GM18870 (cell line): ENCODE results near the gene KMT2A.
A peak's percentile ranks its signal among the peaks of the same experiment; 100 is the strongest.
"Not testable (repeated sequence)": the region's sequence is repeated elsewhere in the genome, so short reads cannot be mapped to it uniquely, and the experiment has no call there.

Source experiments
- ATAC-seq: cut with Tn5 transposase; IDR thresholded peaks from one replicate; pipeline ENCODE4 v1.9.1; 2021; ENCODE audit warnings: moderate library complexity; ENCODE audit not compliant: unreplicated experiment

Gene KMT2A

GRCh38 chr11:118434553-118435289 is 1.6 kb upstream of the KMT2A start:
- no peak for ATAC-seq

- ATAC-seq = no peak
These were observed 901 bp upstream of the KMT2A start for GRCh38 chr11:118435290-118435892.

DNA sequence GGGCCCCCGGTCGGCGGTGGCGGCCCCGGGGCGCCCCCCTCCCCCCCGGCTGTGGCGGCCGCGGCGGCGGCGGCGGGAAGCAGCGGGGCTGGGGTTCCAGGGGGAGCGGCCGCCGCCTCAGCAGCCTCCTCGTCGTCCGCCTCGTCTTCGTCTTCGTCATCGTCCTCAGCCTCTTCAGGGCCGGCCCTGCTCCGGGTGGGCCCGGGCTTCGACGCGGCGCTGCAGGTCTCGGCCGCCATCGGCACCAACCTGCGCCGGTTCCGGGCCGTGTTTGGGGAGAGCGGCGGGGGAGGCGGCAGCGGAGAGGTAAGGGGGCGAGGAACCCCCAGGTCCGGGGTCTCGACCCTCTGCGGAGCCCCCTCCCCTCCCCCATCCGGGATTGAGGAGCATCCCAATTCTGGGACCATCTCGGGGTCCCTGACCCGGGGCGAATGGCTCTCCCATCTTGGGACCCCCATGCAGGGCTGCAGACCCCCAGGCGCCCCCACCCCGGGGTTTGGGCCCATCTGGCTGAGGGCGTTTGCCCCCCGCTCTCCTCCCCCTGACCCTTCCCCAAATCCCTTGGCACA is 431 bp downstream of the KMT2A start:
- ATAC-seq = no peak

GRCh38 chr11:118437208-118438125 is 1.2 kb downstream of the KMT2A start:
- ATAC-seq = no peak

GRCh38 chr11:118438314-118438931 is 2.1 kb downstream of the KMT2A start:
- no peak for ATAC-seq

- no peak for ATAC-seq
These were observed 3.4 kb downstream of the KMT2A start for GRCh38 chr11:118439646-118440045.

DNA sequence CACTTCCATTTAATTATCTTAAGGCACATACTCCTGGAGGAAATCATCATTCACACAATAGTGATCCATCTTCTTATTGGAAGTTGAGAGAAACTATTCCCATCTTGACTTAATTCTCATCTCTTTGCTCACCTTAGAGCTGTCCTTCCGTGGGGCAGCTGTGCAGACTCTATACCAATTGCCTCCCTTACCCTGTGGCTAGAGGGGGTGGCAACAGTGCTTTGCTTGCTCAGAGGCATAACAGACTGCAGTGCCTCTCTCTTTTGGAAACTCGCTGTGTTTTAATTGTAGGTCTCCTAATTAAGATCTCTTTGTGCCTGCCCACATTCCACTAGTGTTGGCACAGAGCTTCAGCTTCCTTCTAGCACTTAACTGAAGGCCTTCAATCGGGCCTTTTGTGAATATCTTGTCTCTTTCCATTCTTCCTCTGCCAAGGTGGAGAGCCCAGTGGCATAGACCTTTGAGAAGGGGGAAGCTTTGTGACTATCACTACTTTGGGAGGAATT is 5.5 kb downstream of the KMT2A start:
- no peak for ATAC-seq

GRCh38 chr11:118442301-118442700 is 6.0 kb downstream of the KMT2A start:
- no peak for ATAC-seq

- no peak for ATAC-seq
These were observed 6.8 kb downstream of the KMT2A start for GRCh38 chr11:118442908-118443589.

- peak; percentile 46 for ATAC-seq
These were observed 7.4 kb downstream of the KMT2A start for GRCh38 chr11:118443590-118444218.

DNA sequence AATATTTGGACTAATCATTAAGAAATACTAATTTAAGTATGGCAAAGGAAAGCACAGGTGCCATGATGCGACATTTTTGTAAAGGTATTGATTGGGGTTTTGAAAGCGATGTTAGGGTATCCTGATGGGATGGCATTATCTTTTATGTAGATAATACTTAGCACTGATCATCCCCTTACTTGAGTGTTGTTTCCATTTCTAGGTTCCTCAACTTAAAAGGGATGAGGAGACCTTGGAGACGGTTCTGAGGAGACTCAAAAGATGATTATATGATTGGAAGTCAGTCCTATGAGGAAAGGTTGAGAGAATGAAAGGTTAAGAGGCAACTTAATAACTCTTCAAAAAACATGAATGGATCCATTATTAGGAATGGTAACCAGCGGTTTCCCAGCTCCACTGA is 11.1 kb downstream of the KMT2A start:
- no peak for ATAC-seq

- peak; percentile 87 for ATAC-seq
These were observed 12.0 kb downstream of the KMT2A start for GRCh38 chr11:118448294-118448693.

GRCh38 chr11:118449316-118449918 is 13.1 kb downstream of the KMT2A start:
- ATAC-seq = no peak

- ATAC-seq = no peak
These were observed 14.2 kb downstream of the KMT2A start for GRCh38 chr11:118450451-118450850.

- ATAC-seq = no peak
These were observed 25.9 kb downstream of the KMT2A start for GRCh38 chr11:118462178-118462577.

- not testable (repeated sequence) for ATAC-seq
These were observed 32.7 kb downstream of the KMT2A start for GRCh38 chr11:118468968-118469367.

DNA sequence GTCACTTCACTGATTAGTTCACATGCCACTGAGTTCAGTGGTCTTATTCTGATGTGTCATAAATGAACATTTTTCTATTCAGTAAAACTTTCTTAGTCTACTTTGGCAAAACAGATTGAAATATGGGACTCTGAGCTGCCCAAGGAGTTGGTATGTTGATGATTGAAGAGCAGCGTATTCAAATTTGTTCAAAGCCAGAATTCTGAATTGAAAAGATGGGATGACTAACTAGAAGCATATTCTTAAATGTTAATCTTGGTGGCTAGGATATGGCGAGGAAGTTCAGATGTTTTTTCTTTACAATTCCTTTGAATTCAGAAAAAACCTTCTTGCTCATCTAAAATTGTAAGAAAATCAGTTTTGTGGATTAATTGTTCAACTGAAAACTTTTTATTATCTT is 34.7 kb downstream of the KMT2A start:
- no peak for ATAC-seq

DNA sequence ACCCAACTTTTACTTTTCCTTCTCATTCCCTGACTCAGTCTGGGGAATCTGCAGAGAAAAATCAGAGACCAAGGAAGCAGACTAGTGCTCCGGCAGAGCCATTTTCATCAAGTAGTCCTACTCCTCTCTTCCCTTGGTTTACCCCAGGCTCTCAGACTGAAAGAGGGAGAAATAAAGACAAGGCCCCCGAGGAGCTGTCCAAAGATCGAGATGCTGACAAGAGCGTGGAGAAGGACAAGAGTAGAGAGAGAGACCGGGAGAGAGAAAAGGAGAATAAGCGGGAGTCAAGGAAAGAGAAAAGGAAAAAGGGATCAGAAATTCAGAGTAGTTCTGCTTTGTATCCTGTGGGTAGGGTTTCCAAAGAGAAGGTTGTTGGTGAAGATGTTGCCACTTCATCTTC is 37.2 kb downstream of the KMT2A start:
- ATAC-seq = no peak

DNA sequence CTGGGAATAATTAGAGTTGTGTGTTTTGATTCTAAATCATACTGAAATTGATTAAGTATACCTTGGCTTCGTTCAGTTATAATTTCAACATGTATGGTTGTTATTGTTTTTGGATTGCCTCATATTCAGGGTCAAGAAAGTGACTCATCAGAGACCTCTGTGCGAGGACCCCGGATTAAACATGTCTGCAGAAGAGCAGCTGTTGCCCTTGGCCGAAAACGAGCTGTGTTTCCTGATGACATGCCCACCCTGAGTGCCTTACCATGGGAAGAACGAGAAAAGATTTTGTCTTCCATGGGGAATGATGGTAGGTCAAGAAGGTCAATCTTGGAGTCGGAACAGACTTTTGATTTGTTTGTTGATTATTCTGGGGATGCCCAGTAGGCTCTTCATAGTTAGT is 40.4 kb downstream of the KMT2A start:
- no peak for ATAC-seq
